Cardiac septum (tissue), 1 donor: Measurements from ENCODE around the gene DIP2C. TPM values are rescaled to one million over a fixed set of nuclear protein-coding genes. Genes with fewer than 3 reads are reported as not detected.

Experiments used
- microRNA-seq: library from miRNA; unstranded; fragments of <30 nt; microRNA quantifications from one replicate; pipeline ENCODE4 v1.2.0, GENCODE V29; 2020
- total RNA-seq: library from RNA; stranded (reverse); fragmentation: NEBNext Ultra II Directional; extraction: Animal tissue kit (Norgen Biotek cat#: 25700); gene quantifications from one replicate; pipeline ENCODE4 v1.2.1, GENCODE V29; 2021
- donor health status: DM: no; HTN: no; CAD: no.

The DIP2C gene
- total RNA-seq, 1 donor from 2014 or later = 28.8 TPM

Small RNA genes lying within 50 kb of the gene (microRNA-seq; reads per million reads assigned to microRNA genes)
- gene MIR5699 = 4.9 reads per million, percentile 5 among the genes with 10 or more reads in this experiment

Other genes with a start within 250 kb of the DIP2C start
- 69.8 TPM for gene LARP4B, start 242.0 kb upstream of the DIP2C start, total RNA-seq